Left colon (tissue), 2 donors: Measurements from ENCODE around the gene SMCP. TPM values are rescaled to one million over a fixed set of nuclear protein-coding genes. Genes with fewer than 3 reads are reported as not detected.

Experiments used
- ATAC-seq: fragments of 200-7000 bp; cut with Tn5 transposase; one replicate; pipeline ENCODE4 v1.9.1; 2020; ENCODE audit warnings: mild to moderate bottlenecking, moderate library complexity
- DNase-seq, 2 donors: peaks; one replicate each; pipeline ENCODE4 v3.0.0-alpha.2; 2020
- intact Hi-C, 2 donors: fragments of 100-400 bp; cut with DNase I in 1 of 2; cut with micrococcal nuclease in 1 of 2; formaldehyde crosslinking; loops; one replicate each; pipeline versions ENCODE4 v1.11.2 to v1.14.0; 2022; cut with DNase I, micrococcal nuclease
- total RNA-seq, 2 donors: library from RNA; stranded (reverse); fragmentation: NEBNext Ultra II Directional; extraction: Animal tissue kit (Norgen Biotek cat#: 25700); gene quantifications; one replicate each; pipeline ENCODE4 v1.2.1, GENCODE V29; 2021
- donor health status: DM: no; HTN: no; CAD: no.
- donor health status: DM: yes; HTN: yes; CAD: no.

SMCP gene
- total RNA-seq, 2 donors from 2014 or later, result not detected

DNA sequence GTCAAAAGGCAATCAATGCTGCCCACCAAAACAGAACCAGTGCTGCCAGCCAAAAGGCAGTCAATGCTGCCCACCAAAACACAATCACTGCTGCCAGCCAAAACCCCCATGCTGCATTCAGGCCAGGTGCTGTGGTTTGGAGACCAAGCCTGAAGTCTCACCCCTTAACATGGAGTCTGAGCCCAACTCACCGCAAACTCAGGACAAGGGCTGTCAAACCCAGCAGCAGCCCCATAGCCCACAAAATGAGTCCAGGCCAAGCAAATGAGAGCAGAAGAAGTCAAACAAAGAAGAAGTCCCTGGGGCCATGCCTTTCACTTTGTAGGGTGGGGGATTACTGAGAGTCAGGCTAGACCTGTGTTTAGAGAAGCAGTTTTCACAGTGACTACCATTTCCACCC is 6.4 kb downstream of the SMCP start:
- ATAC-seq (no peak), DNase-seq (no peak)
- intact Hi-C loops, result loop anchor here in 1 of 2 donors (10.0 kb wide), 1 partner anchor 710 kb away; no protein-coding TSS in a partner anchor

DNA sequence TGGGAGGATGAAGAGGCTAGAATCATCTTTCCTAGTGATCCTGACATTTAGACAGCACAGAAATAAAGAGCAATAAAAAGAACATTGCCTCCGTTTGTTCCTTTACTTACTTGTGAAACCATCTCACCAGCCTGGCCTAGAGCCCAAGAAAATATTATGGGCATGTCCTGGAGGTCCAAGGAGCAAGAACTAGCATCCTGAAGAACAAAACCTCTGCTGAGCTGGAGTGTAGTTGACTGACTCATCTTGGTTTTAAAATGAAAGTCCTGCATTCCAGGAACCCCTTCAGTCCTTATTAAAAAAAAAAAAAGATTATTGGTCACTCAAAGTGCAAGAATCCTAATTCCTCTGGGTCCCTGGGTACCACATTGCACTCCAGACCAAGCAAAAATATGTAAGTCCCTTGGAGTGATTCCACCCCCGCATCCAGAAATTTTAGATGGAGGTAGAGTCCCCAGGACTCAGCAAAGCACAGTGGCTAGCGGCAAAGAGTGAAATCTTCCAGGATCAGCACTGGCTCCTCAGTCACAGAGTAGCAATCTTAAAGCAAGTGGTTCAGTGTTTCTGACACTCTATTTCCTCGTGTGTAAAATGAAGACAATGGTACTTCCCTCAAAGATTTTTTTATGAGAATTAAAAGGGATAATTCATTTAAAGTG is 7.0 kb downstream of the SMCP start:
- DNase-seq, result no peak
- intact Hi-C loops, result loop anchor here in 1 of 2 donors (10.0 kb wide), 1 partner anchor 710 kb away; no protein-coding TSS in a partner anchor
- no peak for ATAC-seq

- DNase-seq, result no peak
- no peak for ATAC-seq
- intact Hi-C loops, result loop anchor here in 1 of 2 donors (10.0 kb wide), 1 partner anchor 711 kb away; no protein-coding TSS in a partner anchor
Measured at GRCh38 chr1:152886085-152886484, 8.0 kb downstream of the SMCP start.

DNA sequence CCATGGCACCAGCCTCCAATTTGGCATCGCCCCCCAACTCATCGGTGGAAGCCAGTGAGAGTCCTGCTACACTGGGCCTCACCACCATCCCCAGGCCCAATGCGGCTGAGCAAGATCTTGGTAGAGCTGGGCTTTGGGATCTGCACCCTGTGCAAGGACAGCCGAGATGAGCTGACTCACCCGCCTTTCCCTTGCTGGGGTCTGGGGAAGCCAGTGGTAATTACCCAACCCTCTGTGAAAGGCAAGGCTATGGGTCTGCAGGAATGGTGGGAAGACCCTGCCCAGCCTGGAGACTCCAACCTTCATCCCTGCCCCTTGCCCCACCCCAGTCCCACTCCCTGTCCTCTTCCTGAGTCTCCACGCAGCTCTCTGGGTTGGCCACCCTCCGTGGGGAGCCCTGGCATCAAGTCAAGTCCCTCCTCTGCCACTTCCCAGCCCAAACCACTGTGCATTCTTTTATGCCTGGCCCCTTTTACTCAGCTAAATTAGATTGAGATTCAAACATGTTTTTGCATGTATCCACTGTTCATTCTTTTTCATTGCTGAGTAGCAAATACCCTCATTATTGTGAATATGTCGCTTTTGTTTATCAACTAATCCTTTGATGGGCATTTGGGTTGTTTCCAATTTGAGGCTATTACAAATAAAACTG is 8.8 kb downstream of the SMCP start:
- no peak for ATAC-seq
- no peak for DNase-seq
- intact Hi-C loops, result loop anchor here in 1 of 2 donors (10.0 kb wide), 1 partner anchor 712 kb away; no protein-coding TSS in a partner anchor

DNA sequence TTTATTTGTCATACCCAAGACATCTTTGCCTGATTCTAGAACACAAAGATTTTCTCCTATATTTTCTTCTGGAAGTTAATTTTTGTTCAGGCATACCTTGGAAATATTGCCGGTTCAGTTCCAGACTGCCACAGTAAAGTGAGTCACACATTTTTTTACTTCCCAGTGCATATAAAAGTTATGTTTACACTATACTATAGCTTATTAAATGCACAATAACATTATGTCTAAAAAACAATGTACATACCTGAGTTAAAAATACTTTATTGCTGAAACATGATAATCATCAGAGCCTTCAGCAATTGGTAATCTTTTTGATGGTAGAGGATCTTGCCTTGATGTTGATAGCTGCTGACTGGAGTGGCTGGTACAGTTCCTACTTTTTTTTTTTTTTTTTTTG is 10.0 kb downstream of the SMCP start:
- DNase-seq, result no peak
- intact Hi-C loops, result loop anchor here in 1 of 2 donors (10.0 kb wide), 1 partner anchor 713 kb away; no protein-coding TSS in a partner anchor
- no peak for ATAC-seq

- intact Hi-C loops, result no loop called here
- DNase-seq (no peak), ATAC-seq (no peak)
Measured at GRCh38 chr1:152899027-152899426, 20.9 kb downstream of the SMCP start.

DNA sequence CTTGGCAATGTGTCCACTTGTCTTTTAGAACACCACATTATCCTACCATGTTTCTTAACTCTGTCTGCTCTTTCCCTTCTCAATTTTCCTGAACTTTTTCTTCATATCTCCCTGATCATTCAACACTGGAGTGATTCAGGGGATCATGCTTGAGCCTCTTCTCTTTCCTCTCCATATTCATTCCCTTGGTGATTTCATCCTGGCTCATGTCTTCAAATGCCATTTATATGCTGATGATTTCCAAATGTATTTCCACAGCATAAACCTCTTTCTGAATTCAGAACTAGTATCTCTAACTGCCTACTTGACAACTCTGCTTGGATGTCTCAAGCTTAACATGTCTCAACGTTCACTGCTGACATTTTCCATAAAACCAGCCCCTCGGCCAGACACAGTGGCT is 21.8 kb downstream of the SMCP start:
- ATAC-seq (no peak), DNase-seq (no peak)
- intact Hi-C loops, result no loop called here

DNA sequence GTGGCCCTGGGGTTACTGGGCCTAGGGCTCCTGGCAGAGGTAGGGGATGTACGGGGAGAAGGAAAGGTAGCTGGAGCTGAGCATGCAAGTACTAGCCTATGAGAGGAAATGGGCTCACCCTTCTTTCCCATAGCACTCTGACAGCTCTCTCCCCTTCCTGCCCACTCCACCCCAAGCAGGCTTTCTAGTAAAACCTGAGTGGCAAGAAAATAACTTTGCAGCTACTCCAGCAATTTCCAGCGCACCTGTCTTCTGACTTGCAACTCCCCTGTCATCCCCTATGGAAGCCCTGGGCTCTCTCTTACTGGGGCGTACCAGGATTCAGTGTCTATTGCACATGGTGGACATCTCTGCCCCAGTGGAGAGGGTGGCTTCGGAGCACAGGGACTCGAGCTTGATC is 23.5 kb downstream of the SMCP start:
- intact Hi-C loops, result no loop called here
- no peak for DNase-seq
- ATAC-seq, result no peak

DNA sequence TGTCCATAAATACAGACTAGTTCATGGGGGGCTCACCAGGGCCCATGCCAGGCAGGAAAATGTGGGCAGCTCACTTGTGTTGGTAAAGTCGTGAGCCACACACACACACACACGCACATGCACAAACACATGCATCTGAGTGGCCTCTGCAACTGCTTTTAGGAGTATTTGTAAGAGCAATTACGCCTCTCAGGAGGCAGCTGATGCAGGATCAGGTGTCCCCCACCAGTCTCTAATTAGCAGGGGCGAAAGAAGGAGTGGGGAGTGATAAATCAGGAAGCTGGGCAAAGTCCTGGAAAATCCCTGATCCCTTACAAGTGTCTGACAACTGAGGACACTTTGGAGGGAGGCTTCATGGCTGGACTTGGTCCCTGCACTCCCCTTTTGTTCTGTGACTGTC is 24.5 kb downstream of the SMCP start:
- DNase-seq, result no peak
- intact Hi-C loops, result no loop called here
- no peak for ATAC-seq

DNA sequence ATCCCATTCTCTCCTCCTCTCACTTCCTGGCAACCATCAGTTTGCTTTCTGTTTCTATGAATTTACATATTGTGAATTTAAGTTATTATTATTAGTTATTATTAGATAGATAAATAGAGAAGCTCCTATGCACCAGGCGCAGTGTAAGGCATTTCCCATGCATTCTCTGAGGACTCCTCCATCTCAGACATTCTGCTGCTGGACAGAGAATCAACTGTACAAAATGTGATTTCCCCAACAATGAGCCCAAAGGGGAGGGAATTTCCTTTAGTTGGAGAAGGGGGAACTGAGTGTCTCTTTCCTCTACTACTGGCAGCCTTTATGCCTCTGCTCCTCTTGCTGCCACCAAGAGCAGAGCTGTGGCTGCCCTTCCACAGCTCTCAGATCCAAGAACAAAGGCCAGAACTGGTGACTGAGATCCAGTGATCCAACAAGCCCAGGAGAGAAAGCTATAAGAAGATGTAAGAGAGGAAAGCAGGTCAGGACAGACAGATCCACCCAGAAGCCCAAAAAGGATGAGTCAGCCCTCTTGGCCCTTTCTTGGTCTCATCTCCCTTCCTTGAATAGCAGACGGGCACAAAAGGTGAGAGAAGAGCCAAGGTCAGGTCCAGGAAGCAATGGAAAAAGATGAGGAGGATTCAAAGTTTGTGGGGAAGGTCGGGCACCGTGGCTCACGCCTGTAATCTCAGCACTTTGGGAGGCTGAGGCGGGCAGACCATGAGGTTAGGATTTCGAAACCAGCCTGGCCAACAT is 26.7 kb downstream of the SMCP start:
- ATAC-seq, result no peak

DNA sequence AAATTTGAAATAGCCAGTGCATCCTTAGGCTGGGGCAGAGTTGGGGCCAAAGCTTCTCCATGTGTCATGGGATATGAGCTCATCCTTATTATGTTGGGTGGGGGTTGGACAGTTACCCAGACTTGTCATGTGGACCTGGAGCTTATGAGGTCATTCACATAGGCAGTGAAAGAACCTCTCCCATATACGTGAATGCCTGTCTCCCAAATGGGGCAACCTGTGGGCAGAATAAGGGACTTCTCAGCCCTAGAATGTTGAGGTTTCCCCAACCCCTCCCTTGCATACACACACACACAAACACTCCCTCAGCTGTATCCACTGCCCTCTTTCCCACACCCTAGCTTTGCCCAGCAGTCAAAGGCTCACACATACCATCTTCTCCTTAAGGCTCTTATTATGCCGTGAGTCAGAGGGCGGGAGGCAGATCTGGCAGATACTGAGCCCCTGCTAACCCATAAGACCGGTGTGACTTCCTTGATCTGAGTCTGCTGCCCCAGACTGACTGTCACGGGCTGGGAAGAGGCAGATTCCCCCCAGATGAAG is 28.0 kb downstream of the SMCP start:
- DNase-seq, result no peak
- no peak for ATAC-seq
- intact Hi-C loops, result no loop called here

More for the DNA sequence above, 26.7 kb downstream of the SMCP start:
- intact Hi-C loops, result no loop called here
- DNase-seq, result no peak

DNA sequence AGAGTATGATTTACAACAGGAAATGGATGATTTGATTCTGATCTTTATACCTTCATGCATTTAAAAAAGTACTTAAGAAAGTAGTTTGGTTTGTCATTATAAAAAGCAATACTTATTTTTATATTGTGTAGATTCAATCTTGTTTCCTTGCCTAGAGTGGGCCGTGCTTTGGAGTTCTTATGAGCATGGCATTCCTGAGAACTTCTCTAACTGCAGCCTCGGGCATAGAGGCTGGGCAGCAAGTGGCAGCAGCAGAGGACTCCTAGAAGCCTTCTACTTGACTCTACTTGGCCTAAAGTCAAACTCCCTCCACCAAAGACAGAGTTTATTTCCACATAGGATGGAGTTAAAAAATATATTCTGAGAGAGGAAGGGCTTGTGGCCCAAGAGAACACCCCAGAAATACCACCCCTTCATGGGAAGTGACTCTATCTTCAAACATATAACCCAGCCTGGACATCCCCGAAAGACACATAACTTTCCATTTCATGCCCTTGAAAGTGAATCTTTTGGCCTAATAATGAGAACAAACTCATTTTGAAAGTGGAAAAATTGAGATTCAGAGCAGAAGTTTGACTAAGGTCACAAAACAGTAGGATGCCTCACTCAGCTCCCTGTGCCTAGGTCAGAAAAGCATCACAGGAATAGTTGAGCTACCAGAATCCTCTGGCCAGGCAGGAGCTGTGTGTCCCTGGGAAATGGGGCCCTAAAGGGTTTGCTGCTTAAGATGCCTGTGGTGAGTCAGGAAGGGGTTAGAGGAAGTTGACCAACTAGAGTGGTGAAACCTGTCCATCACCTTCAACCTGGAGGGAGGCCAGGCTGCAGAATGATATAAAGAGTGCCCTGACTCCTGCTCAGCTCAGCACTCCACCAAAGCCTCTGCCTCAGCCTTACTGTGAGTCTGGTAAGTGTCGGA is 29.8 kb downstream of the SMCP start, which contains the start of gene IVL:
IVL (plus strand) TSS at position 861 of the 916 bp plus-strand sequence. CDS start 1,252 bp downstream, outside the sequence.
- no peak for ATAC-seq
- intact Hi-C loops, result no loop called here
- no peak for DNase-seq

GRCh38 chr1:152909206-152909605 is 31.1 kb downstream of the SMCP start:
- no peak for ATAC-seq
- no peak for DNase-seq
- intact Hi-C loops, result no loop called here

- ATAC-seq, result no peak
- intact Hi-C loops, result no loop called here
Measured at GRCh38 chr1:152912471-152912870, 34.3 kb downstream of the SMCP start.

GRCh38 chr1:152912900-152913299 is 34.8 kb downstream of the SMCP start:
- DNase-seq (no peak), ATAC-seq (no peak)
- intact Hi-C loops, result no loop called here

More at GRCh38 chr1:152912471-152912870, 34.3 kb downstream of the SMCP start:
- no peak for DNase-seq

DNA sequence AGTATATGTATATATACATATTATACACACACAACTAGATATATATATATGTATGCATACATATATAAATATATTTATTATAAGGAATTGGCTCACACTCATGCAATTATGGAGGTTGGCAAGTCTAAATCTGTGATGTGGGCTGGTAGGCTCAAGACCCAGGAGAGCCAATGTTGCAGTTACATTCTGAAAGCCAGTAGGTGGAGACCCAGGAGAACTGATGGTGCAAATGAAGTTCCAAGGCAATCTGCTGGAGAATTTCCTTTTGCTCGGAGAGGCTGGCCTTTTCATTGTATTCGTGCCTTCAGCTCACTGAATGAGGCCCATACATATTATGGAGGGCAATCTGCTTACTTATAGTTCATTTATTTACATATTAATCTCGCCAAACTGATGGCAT is 39.7 kb downstream of the SMCP start:
- no peak for ATAC-seq
- intact Hi-C loops, result no loop called here
- no peak for DNase-seq

DNA sequence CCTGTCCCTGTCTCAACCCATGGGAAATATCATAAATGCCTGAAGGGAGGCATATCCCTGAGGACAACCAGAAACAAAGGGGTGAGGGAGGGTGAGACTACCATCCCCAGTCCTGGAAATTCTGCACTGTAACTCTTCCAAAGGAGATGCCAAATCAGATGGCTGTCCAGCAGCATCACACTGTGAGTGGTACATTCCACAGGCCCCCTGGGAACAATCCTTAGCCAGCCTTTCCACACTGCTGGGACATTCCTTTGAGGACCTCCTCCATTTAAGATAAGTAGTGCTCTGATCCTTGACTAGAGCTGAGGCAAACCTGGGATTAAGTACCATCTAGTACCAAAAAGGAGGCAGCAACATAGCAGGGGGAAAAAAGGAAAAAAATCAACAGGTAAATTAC is 40.9 kb downstream of the SMCP start:
- DNase-seq (no peak), ATAC-seq (no peak)
- intact Hi-C loops, result no loop called here

DNA sequence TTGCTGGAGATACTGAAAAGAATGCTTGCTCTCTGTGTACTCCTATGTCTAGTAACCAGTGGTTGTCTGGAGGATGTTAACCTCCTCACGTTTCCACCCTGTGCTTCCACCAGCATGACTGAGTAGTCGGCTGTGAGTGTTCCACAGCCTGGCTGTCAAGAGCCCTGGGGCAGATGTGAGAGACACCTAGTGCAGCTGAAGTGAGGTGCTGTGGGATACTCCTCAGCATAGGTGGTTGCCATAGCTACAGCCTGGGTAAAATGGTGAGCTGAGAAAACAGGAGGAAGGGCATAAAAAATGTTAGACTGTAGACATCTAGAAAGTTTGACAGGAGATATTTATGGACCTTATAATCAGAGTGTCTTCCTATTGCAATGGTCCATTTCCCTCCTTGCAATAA is 46.1 kb downstream of the SMCP start:
- DNase-seq (no peak), ATAC-seq (no peak)
- intact Hi-C loops, result no loop called here
